ENCODE data around the gene ORC1.

The ORC1 gene

GRCh38 chr1:52404116-52404974, at the start of gene ORC1, which contains the start of gene PRPF38A:
ORC1 (minus strand) TSS chr1:52404423; CDS start chr1:52402223, 2,200 bp downstream.
PRPF38A (plus strand) TSS chr1:52404602; CDS start chr1:52404750, 148 bp downstream.
- Mint-ChIP-seq H3K36me3 (ENCODE audit: low read depth) (peaks cover 61% of the 10 kb centered on the region), H3K27me3 (ENCODE audit: low read depth) (no peaks in the 10 kb centered on the region), H3K9me3 (no peaks in the 10 kb centered on the region), H3K4me3 (peak within 1 kb of the TSS; percentile 99), H3K4me1 (ENCODE audit: low read depth) (peaks cover 33% of the 10 kb centered on the region), H3K27ac (peak within 1 kb of the TSS; percentile 98)
- peak; percentile 95 for DNase-seq (ENCODE audit: low spot score)

GRCh38 chr1:52444463-52444862, 40.2 kb upstream of the ORC1 start:
- H3K4me3 Mint-ChIP-seq = no peak overlapping the region
- no peak for DNase-seq (ENCODE audit: low spot score)
- H3K36me3 Mint-ChIP-seq (ENCODE audit: low read depth) = peaks cover 33% of the 10 kb centered on the region
- no peaks in the 10 kb centered on the region for H3K27me3 Mint-ChIP-seq (ENCODE audit: low read depth)
- no peaks in the 10 kb centered on the region for H3K4me1 Mint-ChIP-seq (ENCODE audit: low read depth)
- H3K27ac Mint-ChIP-seq = no peak overlapping the region
- no peaks in the 10 kb centered on the region for H3K9me3 Mint-ChIP-seq

GRCh38 chr1:52439976-52440375, 35.8 kb upstream of the ORC1 start:
- DNase-seq (ENCODE audit: low spot score) = no peak
- peaks cover 38% of the 10 kb centered on the region for H3K36me3 Mint-ChIP-seq (ENCODE audit: low read depth)
- no peak overlapping the region for H3K27ac Mint-ChIP-seq
- no peaks in the 10 kb centered on the region for H3K9me3 Mint-ChIP-seq
- H3K4me1 Mint-ChIP-seq (ENCODE audit: low read depth) = no peaks in the 10 kb centered on the region
- H3K27me3 Mint-ChIP-seq (ENCODE audit: low read depth) = no peaks in the 10 kb centered on the region
- H3K4me3 Mint-ChIP-seq = no peak overlapping the region

GRCh38 chr1:52436817-52437216, 32.6 kb upstream of the ORC1 start:
- no peak overlapping the region for H3K27ac Mint-ChIP-seq
- H3K4me1 Mint-ChIP-seq (ENCODE audit: low read depth) = no peaks in the 10 kb centered on the region
- no peaks in the 10 kb centered on the region for H3K9me3 Mint-ChIP-seq
- no peaks in the 10 kb centered on the region for H3K27me3 Mint-ChIP-seq (ENCODE audit: low read depth)
- H3K36me3 Mint-ChIP-seq (ENCODE audit: low read depth) = peaks cover 26% of the 10 kb centered on the region
- H3K4me3 Mint-ChIP-seq = no peak overlapping the region
- DNase-seq (ENCODE audit: low spot score) = no peak

DNA sequence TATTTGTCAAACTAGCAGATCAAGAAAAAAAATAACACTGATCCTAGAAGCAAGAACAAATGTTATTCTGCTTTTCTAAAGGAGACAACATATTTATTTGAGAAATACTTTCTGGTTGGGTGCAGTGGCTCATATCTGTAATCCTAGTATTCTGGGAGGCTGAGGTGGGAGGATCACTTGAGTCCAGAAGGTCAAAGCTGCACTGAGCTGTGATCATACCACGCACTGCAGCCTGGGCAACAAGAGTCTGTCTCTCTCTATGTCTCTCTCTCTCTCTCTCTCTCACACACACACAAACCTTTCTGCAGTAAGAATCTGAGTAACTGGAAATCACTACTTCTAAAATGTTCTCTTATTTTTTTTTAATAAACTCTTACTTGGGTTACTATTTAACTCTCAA, 31.4 kb upstream of the ORC1 start:
- DNase-seq (ENCODE audit: low spot score) = no peak
- Mint-ChIP-seq H3K27me3 (ENCODE audit: low read depth) (no peaks in the 10 kb centered on the region), H3K4me1 (ENCODE audit: low read depth) (no peaks in the 10 kb centered on the region), H3K4me3 (no peak overlapping the region), H3K9me3 (no peaks in the 10 kb centered on the region), H3K36me3 (ENCODE audit: low read depth) (peaks cover 29% of the 10 kb centered on the region), H3K27ac (no peak overlapping the region)

- Mint-ChIP-seq H3K4me1 (ENCODE audit: low read depth) (no peaks in the 10 kb centered on the region), H3K4me3 (no peak overlapping the region), H3K36me3 (ENCODE audit: low read depth) (peaks cover 31% of the 10 kb centered on the region), H3K27ac (no peak overlapping the region), H3K9me3 (no peaks in the 10 kb centered on the region), H3K27me3 (ENCODE audit: low read depth) (no peaks in the 10 kb centered on the region)
- no peak for DNase-seq (ENCODE audit: low spot score)
These were observed 31.0 kb upstream of the ORC1 start for GRCh38 chr1:52435211-52435610.

DNA sequence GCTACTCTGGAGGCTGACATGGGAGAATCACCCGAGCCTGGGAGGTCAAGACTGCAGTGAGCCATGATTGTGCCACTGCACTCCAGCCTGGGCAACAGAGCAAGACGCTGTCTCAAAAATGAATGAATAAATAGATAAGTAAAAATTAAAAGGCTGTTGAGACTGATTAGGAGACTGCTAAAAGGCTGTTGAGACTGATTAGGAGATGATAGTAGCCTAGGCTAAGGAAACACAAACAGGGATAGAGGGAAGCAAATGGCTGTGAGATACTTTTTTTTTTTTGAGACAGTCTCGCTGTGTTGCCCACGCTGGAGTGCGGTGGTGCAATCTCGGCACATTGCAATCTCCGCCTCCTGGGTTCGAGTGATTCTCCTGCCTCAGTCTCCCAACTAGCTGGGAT, 28.6 kb upstream of the ORC1 start:
- Mint-ChIP-seq H3K27ac (no peak overlapping the region), H3K9me3 (no peaks in the 10 kb centered on the region), H3K27me3 (ENCODE audit: low read depth) (no peaks in the 10 kb centered on the region), H3K4me3 (no peak overlapping the region), H3K36me3 (ENCODE audit: low read depth) (peaks cover 28% of the 10 kb centered on the region), H3K4me1 (ENCODE audit: low read depth) (no peaks in the 10 kb centered on the region)
- DNase-seq (ENCODE audit: low spot score) = no peak

DNA sequence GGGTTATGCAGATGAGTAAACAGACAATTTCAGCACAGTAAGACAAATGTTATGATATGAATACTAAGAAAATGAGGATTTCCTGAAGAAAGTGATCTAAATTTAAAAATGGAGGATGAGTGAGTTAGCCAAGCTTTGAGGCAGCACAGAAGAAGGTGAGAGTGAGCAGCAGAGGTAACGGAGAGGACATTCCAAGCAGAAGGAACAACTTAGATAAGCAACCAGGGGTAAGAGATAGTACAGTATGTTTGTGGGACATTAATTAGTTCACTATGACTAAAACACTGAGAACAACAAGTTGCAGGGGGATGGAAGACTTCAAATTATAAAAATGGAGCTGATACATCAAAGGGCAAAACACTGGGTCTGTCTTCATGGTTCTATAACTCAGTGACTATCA, 22.9 kb upstream of the ORC1 start:
- DNase-seq (ENCODE audit: low spot score) = no peak
- H3K4me3 Mint-ChIP-seq = no peak overlapping the region
- H3K36me3 Mint-ChIP-seq (ENCODE audit: low read depth) = peaks cover 49% of the 10 kb centered on the region
- H3K27ac Mint-ChIP-seq = peak overlapping the region; percentile 14
- H3K4me1 Mint-ChIP-seq (ENCODE audit: low read depth) = peaks cover 36% of the 10 kb centered on the region
- H3K9me3 Mint-ChIP-seq = no peaks in the 10 kb centered on the region
- H3K27me3 Mint-ChIP-seq (ENCODE audit: low read depth) = no peaks in the 10 kb centered on the region

DNA sequence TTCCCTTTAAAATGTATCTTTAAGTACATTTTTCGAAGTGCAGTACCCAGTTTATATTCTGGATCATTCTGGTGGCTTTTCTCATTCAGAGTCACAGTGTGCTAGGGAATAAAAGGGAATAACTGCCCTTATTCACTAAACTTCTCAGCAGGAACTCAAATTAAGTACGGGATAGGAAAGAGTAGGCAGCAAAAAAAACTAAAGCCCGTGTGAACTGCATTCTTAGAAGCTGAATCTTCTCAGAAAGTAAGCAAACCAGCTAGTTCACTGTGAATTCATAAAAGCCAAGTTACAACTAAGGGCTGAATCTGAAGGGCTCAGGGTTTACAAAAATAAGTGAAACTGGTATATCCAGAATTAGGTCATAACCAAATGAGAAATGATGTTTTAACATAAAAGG, 22.1 kb upstream of the ORC1 start:
- Mint-ChIP-seq H3K27ac (peak overlapping the region; percentile 63), H3K4me3 (no peak overlapping the region), H3K27me3 (ENCODE audit: low read depth) (no peaks in the 10 kb centered on the region), H3K9me3 (no peaks in the 10 kb centered on the region), H3K4me1 (ENCODE audit: low read depth) (peaks cover 36% of the 10 kb centered on the region), H3K36me3 (ENCODE audit: low read depth) (peaks cover 51% of the 10 kb centered on the region)
- DNase-seq (ENCODE audit: low spot score) = no peak

DNA sequence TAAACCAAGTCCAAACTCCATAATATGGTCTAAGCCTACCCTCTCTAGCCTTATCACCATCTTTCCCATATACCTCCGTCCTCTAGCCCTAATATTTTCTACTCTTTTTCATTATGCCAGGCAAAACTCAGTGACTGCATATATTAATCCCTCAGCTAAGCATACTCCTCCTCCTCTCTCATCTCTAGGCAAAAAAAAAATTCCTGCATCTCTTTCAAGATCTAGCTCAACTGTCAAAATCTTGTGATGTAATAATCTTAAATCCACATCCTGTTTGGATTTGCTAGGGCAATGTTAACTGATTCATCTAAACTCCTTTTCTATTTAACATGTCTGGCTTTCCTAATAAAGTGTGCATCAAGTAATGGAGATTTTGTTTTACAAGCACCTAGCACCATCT, 20.6 kb upstream of the ORC1 start:
- H3K27me3 Mint-ChIP-seq (ENCODE audit: low read depth) = no peaks in the 10 kb centered on the region
- H3K4me3 Mint-ChIP-seq = peak overlapping the region; percentile 75
- peak overlapping the region; percentile 94 for H3K27ac Mint-ChIP-seq
- no peaks in the 10 kb centered on the region for H3K9me3 Mint-ChIP-seq
- peaks cover 48% of the 10 kb centered on the region for H3K36me3 Mint-ChIP-seq (ENCODE audit: low read depth)
- peaks cover 39% of the 10 kb centered on the region for H3K4me1 Mint-ChIP-seq (ENCODE audit: low read depth)
- DNase-seq (ENCODE audit: low spot score) = no peak

DNA sequence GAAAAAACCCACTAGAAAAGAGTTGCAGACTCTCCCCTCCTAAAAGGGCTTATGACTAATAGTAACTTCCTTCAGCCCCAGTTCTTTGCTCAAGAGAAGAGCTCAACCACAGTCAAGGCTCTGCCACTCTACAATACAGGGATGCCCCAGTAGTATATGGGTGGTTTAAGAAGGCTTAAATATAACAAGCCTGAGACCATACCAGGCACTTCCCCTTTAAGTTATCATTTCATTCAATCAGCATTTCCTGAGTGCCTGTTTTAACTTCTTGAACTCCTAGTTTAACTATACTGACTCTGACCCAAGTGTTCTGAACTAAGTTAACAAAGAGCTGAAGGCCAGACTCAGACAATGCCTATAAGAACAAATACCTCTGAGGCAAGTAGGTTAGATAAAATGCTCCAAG, 20.0 kb upstream of the ORC1 start:
- peak; percentile 26 for DNase-seq (ENCODE audit: low spot score)
- Mint-ChIP-seq H3K27me3 (ENCODE audit: low read depth) (no peaks in the 10 kb centered on the region), H3K4me1 (ENCODE audit: low read depth) (peaks cover 44% of the 10 kb centered on the region), H3K27ac (peak overlapping the region; percentile 94), H3K36me3 (ENCODE audit: low read depth) (peaks cover 53% of the 10 kb centered on the region), H3K9me3 (no peaks in the 10 kb centered on the region), H3K4me3 (peak overlapping the region; percentile 75)

DNA sequence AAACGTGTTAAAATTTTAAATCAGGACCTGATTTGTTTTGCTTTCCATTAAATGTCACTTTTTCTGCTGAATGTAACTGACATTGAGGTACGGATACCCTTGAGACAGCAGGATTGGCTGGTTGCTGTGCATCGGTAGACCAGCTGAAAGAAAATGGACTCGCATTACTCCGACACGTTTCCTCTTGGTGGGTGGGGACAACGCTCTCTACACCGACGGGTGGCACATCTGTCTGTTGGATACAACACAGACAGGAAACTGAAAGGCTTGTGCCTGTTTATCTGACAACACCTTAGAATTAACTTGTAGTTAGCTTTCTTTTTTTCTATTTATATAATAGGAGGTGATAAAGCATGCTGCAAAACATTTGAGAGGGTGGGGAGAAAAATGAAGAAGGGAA, 19.5 kb upstream of the ORC1 start:
- H3K36me3 Mint-ChIP-seq (ENCODE audit: low read depth) = peaks cover 54% of the 10 kb centered on the region
- peak overlapping the region; percentile 94 for H3K27ac Mint-ChIP-seq

GRCh38 chr1:52423055-52423454, 18.8 kb upstream of the ORC1 start:
- H3K27me3 Mint-ChIP-seq (ENCODE audit: low read depth) = no peaks in the 10 kb centered on the region
- H3K36me3 Mint-ChIP-seq (ENCODE audit: low read depth) = peaks cover 55% of the 10 kb centered on the region
- DNase-seq (ENCODE audit: low spot score) = no peak
- peaks cover 46% of the 10 kb centered on the region for H3K4me1 Mint-ChIP-seq (ENCODE audit: low read depth)
- H3K27ac Mint-ChIP-seq = peak overlapping the region; percentile 70
- H3K9me3 Mint-ChIP-seq = no peaks in the 10 kb centered on the region
- H3K4me3 Mint-ChIP-seq = peak overlapping the region; percentile 43

More for the DNA sequence above, 19.5 kb upstream of the ORC1 start:
- no peaks in the 10 kb centered on the region for H3K27me3 Mint-ChIP-seq (ENCODE audit: low read depth)
- H3K4me1 Mint-ChIP-seq (ENCODE audit: low read depth) = peaks cover 44% of the 10 kb centered on the region
- DNase-seq (ENCODE audit: low spot score) = peak; percentile 72
- H3K9me3 Mint-ChIP-seq = no peaks in the 10 kb centered on the region
- H3K4me3 Mint-ChIP-seq = peak overlapping the region; percentile 75

DNA sequence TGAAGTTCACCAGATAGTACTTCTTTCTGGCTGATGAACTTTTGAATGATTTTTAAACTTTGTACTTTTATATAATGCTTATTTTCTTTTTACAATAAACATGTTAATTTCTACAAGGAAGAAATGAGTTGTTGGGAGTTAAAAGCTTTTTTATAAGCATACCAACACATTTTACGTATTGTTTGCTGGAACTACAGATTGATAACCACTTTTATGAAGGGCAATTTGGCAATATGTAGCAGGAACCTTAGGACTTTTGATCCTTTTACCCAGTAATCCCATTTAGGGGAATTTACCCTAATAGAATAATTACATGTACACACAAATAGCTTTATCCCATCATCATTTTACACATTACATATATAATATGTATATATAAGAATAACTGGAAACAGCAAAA, 16.5 kb upstream of the ORC1 start:
- peaks cover 58% of the 10 kb centered on the region for H3K36me3 Mint-ChIP-seq (ENCODE audit: low read depth)
- no peaks in the 10 kb centered on the region for H3K9me3 Mint-ChIP-seq
- no peaks in the 10 kb centered on the region for H3K27me3 Mint-ChIP-seq (ENCODE audit: low read depth)
- peaks cover 40% of the 10 kb centered on the region for H3K4me1 Mint-ChIP-seq (ENCODE audit: low read depth)
- no peak overlapping the region for H3K4me3 Mint-ChIP-seq
- H3K27ac Mint-ChIP-seq = no peak overlapping the region
- DNase-seq (ENCODE audit: low spot score) = no peak

All from T-helper 2 cell treated with Interferon-gamma antibody and Interleukin-4, amounts not matched to agents 5 μg/mL and 100 μg/mL, for 36 hours (primary cell).